ENCODE measurements around the gene VANGL1. TPM values are rescaled to one million over a fixed set of nuclear protein-coding genes. Genes with fewer than 3 reads are reported as not detected.
"Not testable (repeated sequence)": the region's sequence is repeated elsewhere in the genome, so short reads cannot be mapped to it uniquely, and the experiment has no call there.

VANGL1 gene
- total RNA-seq, 3 donors from 2014 or later: 15.6 to 21.7 (median 17.9) TPM

DNA sequence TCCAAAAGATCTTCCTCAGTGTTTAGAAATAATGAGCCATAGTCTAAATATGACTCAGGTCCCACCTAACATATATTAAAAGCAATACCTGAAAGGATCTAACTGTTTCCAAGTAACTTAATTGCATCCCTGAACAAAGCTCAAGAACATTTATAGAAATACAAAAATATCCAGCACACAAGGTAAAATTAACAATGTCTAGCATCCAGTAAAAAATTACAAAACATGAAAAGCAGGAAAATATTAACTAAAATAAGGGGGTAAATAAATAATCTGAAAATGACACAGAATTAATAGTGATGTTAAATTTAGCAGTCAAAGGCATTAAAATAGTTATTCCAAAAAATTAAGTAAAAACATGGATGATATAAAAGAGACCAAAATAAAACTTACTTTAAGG is 21.3 kb upstream of the VANGL1 start:
- intact Hi-C loops (cut with DNase I, micrococcal nuclease): no loop called here
- DNase-seq (no peak), ATAC-seq (no peak)
- Histone ChIP-seq H3K4me3 (no peak overlapping the region), H3K9me3 (no peaks in the 10 kb centered on the region), H3K4me1 (ENCODE audit: low read depth) (no peaks in the 10 kb centered on the region), H3K36me3 (ENCODE audit: low read depth) (no peaks in the 10 kb centered on the region)
- TF ChIP-seq CTCF (IDR thresholded peaks at IDR 0.05): no peak

GRCh38 chr1:115620950-115621349 is 20.8 kb upstream of the VANGL1 start:
- TF ChIP-seq CTCF (IDR thresholded peaks at IDR 0.05): no peak
- Histone ChIP-seq H3K36me3 (ENCODE audit: low read depth) (no peaks in the 10 kb centered on the region), H3K4me3 (no peak overlapping the region), H3K9me3 (no peaks in the 10 kb centered on the region), H3K4me1 (ENCODE audit: low read depth) (no peaks in the 10 kb centered on the region)
- ATAC-seq (no peak), DNase-seq (no peak)
- intact Hi-C loops (cut with DNase I, micrococcal nuclease): no loop called here

- ATAC-seq: no peak
- Histone ChIP-seq H3K4me3 (no peak overlapping the region), H3K9me3 (no peaks in the 10 kb centered on the region), H3K36me3 (ENCODE audit: low read depth) (no peaks in the 10 kb centered on the region), H3K4me1 (ENCODE audit: low read depth) (no peaks in the 10 kb centered on the region)
- DNase-seq: no peak
- intact Hi-C loops (cut with DNase I, micrococcal nuclease): no loop called here
- no peak for TF ChIP-seq CTCF (IDR thresholded peaks at IDR 0.05)
These were observed 16.9 kb upstream of the VANGL1 start for GRCh38 chr1:115624859-115625258.

DNA sequence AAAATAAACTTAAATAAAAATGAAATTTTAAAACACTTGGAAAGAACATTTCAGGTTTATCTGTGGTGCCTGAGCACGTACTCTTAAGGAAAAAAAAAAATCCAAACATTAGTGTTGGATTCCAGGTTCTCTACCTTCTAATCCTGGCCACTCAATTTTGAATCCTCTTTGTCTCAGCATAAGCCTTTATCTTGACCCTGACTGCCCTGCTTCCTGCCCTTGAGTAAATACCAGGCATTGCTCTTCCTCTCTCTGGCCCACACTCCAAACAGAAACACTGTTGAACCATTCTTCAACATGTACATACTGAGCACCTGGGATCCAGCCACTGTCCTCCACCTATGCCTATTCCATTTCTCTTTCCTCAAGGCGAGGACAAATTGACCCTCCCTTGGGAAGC is 11.4 kb upstream of the VANGL1 start:
- Histone ChIP-seq H3K4me3 (no peak overlapping the region), H3K36me3 (ENCODE audit: low read depth) (no peaks in the 10 kb centered on the region), H3K9me3 (no peaks in the 10 kb centered on the region), H3K4me1 (ENCODE audit: low read depth) (no peaks in the 10 kb centered on the region)
- no peak for TF ChIP-seq CTCF (IDR thresholded peaks at IDR 0.05)
- ATAC-seq (no peak), DNase-seq (no peak)
- intact Hi-C loops (cut with DNase I, micrococcal nuclease): no loop called here

DNA sequence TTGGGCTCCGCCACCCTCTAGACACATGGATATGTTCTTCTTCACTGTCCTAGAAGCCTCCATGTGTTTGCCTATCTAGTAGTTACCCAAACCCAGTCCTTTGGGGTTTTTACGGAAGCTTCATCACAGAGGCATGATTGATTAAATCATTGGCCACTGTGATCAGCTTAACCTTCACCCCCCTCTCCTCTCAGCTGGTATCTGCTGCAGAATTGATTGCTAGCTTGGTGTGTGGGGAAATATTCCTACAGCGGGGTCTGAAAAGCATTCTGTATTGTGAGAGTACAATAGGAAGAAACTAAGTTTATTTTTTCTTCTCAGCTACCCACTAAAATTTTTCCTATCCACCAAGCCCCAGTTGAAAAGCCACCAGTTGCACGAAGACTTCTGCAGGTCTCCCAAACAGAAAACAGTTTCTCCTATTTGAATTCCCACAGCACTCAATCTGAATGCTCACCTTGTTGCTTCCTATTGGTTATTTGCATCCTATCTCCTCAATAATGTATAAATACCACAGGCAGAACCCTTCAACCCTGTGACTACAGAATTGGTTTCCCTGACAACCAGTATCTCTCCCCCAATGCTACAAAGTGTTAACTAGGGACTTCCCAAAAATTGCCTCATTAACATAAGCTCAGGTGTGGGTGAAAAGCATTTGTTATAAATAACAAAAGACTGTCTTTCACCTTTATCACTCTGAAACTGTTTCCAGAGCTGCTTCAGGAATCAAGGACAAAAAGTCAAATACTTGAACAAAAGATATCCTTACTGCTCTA is 9.3 kb upstream of the VANGL1 start:
- DNase-seq: no peak
- Histone ChIP-seq H3K9me3 (no peaks in the 10 kb centered on the region), H3K4me1 (ENCODE audit: low read depth) (no peaks in the 10 kb centered on the region), H3K4me3 (no peak overlapping the region), H3K36me3 (ENCODE audit: low read depth) (no peaks in the 10 kb centered on the region)
- TF ChIP-seq CTCF (IDR thresholded peaks at IDR 0.05): no peak
- ATAC-seq: no peak
- intact Hi-C loops (cut with DNase I, micrococcal nuclease): no loop called here

DNA sequence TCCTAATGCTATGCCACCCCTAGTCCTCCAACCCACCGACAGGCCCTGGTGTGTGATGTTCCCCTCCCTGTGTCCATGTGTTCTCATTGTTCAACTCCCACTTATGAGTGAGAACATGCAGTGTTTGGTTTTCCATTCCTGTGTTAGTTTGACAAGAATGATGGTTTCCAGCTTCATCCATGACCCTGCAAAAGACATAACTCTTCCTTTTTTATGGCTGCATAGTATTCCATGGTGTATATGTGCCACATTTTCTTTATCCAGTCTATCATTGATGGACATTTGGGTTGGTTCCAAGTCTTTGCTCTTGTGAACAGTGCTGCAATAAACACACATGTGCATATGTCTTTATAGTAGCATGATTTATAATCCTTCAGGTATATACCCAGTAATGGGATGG is 8.2 kb upstream of the VANGL1 start:
- intact Hi-C loops (cut with DNase I, micrococcal nuclease); H3K9me3 ChIP-seq; H3K4me3 ChIP-seq; ATAC-seq; H3K36me3 ChIP-seq (ENCODE audit: low read depth); DNase-seq; H3K4me1 ChIP-seq (ENCODE audit: low read depth): not testable (repeated sequence)

DNA sequence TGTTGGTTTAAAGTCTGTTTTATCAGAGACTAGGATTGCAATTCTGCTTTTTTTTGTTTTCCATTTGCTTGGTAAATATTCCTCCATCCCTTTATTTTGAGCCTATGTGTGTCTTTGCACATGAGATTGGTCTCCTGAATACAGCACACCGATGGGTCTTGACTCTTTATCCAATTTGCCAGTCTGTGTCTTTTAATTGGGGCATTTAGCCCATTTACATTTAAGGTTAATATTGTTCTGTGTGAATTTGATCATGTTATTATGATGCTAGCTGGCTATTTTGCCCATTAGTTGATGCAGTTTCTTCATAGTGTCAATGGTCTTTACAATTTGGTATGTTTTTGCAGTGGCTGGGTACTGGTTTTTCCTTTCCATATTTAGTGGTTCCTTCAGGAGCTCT is 4.5 kb upstream of the VANGL1 start:
- H3K4me1 ChIP-seq (ENCODE audit: low read depth); intact Hi-C loops (cut with DNase I, micrococcal nuclease); H3K36me3 ChIP-seq (ENCODE audit: low read depth); DNase-seq; H3K4me3 ChIP-seq; H3K9me3 ChIP-seq; ATAC-seq: not testable (repeated sequence)

All from mucosa of descending colon (tissue), 3 donors.